ENCODE data around the gene TDRD3.
A peak's percentile ranks its signal among the peaks of the same experiment; 100 is the strongest.
"Not testable (repeated sequence)": the region's sequence is repeated elsewhere in the genome, so short reads cannot be mapped to it uniquely, and the experiment has no call there.

The TDRD3 gene

GRCh38 chr13:60396783-60397703, at the start of gene TDRD3:
Gene TDRD3 (plus strand): TSS chr13:60397220. CDS start chr13:60397365, 145 bp downstream.
- peak; percentile 61 for DNase-seq (ENCODE audit: low read depth, low spot score)

DNA sequence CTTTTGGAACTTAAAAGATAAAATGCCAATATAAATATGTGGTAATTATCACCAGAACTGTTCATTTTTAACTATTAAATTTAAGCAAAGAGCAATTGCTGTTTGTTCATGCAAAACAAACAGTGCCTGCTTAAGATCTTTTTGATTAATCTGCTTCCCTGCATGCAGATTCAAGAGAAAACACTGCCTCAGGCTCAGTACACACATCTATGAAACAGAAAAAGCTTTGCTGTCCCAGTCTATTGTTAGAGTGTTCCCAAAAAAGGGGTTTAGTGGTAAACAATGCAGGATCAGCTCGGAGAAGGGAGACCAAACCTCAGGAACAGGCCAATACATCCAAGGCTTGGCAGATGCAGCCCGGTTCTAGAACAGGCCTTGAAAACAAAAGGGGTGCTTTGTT, 49.3 kb upstream of the TDRD3 start:
- DNase-seq (ENCODE audit: low read depth, low spot score), result no peak

DNA sequence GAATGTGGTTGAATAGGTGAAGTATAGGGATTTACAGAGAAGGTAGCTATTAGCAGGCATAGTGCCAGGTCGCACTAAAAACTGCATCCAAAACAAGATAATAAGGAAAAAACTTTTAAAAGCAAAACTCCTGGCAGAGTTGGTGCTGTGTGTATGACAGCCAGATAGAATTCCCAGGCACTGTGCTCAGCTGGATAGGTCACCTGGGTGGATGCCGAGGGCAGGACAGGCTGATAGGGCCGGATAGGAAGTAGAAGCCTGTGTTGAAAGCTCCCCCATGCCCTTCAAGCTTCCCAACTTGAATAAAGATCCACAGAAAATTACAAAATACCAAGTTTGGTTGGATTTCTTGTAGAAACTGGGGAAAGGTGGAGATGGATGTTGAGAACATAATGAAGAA, 48.9 kb upstream of the TDRD3 start:
- DNase-seq (ENCODE audit: low read depth, low spot score), result no peak

- no peak for DNase-seq (ENCODE audit: low read depth, low spot score)
These were observed 45.7 kb upstream of the TDRD3 start for GRCh38 chr13:60351326-60351725.

- no peak for DNase-seq (ENCODE audit: low read depth, low spot score)
These were observed 45.0 kb upstream of the TDRD3 start for GRCh38 chr13:60351855-60352615.

- DNase-seq (ENCODE audit: low read depth, low spot score), result no peak
These were observed 44.4 kb upstream of the TDRD3 start for GRCh38 chr13:60352644-60353043.

DNA sequence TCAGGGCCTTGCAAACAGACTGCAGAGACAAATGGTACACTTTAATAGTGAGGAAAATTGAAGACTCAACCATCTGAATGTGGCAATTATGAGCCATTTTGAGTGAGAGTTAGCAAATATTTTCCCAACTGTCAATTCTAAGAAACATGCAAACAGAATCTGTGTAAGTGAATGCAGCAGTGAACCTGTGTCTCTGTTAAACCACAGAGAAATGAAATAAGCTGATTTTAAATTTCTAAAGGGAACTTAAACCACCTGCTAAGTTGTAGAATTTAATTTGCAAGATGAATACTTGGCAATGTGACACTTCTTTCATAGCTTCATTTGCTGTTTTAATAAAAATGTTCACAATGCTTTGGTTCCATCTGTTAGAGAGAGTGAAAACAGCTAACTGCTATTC, 42.0 kb upstream of the TDRD3 start:
- DNase-seq (ENCODE audit: low read depth, low spot score), result no peak

DNA sequence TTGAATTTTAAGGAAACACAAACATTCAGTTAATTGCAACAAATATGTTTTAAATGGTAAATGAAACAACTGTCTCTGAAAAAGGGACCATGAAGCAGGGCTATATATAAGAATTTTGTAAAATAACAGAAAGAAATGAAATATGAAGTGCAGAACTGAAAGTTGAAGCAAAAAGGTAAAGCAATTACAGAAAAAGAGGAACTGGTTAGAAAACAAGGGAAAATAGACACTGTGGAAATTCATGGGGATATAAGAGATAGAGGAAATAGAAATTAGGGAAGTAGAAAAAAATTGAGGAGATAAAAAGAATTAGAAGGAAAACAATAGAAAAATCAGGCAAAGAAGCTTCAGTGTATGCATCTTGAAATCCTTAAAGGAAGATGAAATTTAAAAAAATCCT, 40.0 kb upstream of the TDRD3 start:
- DNase-seq (ENCODE audit: low read depth, low spot score), result no peak

GRCh38 chr13:60358453-60358852, 38.6 kb upstream of the TDRD3 start:
- DNase-seq (ENCODE audit: low read depth, low spot score), result no peak

DNA sequence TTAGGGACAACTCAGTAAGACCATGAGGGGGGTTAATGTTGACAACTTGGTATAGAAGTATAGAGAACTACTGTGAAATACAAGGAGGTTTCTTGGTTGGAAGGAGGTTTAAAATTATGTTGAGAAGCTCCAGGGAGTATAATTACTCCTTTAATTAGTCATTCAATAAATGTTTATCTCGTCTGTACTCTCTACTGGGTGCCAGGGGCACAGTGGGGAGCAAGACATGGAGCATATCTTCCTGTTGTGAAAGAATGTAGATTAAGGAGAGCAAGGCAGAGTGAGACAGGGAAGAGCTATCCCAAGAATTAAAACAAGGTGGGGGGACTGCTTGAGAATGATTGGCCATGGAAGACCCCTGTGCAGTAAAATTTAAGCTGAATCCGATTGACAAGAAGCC, 33.7 kb upstream of the TDRD3 start:
- DNase-seq (ENCODE audit: low read depth, low spot score), result no peak

DNA sequence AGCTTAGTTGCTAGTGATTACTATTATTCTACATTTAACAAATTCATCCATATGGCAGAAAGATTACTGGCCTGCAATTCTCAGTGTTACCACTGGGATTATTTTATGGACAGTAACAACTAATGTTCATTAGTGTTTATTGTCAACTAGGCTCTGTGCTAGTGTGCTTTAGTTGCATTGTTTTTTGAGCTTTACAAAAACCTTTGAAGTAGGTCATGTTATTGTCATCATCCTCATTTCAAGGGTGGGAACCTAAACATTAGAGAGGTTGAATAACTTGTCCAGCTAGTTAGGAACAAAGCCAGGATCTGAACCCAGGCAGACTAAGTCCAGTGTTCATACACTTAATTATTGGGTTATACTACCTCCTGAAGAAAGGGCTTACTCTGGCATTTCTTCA, 27.8 kb upstream of the TDRD3 start:
- no peak for DNase-seq (ENCODE audit: low read depth, low spot score)

DNA sequence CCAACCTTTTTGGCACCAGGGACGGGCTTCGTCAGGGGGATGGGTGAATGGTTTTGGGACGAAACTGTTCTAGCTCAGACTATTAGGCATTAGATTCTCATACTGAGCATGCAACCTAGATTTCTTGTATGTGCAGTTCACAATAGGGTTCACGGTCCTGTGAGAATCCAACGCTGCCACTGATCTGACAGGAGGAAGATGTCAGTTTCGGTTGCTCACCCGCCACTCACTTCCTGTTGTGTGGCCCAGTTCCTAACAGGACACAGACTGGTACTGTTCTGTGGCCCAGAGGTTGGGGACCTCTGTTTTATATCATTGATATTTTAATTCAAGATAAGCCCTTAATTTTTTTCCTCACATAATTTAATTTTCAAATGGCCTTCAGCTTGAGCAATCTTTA, 26.7 kb upstream of the TDRD3 start:
- no peak for DNase-seq (ENCODE audit: low read depth, low spot score)

DNA sequence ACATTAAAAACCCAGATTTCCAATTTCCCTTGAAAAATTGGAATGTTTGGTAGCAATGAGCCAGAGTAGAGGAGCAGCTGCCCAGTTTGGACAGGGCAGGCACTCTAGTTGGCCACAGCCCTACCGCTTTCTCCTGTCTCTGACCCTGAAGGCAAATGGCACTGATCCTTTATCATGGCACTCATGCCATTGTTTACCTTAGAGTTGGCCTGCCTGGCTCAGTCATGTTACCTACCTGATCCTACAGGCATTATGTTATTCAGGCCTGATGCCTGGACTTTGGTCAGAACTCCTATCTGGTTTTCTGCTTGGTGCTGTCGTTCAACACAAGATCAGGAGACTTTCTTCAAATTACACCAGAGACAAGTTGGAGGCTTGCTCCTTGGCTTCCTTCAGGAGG, 24.9 kb upstream of the TDRD3 start:
- no peak for DNase-seq (ENCODE audit: low read depth, low spot score)

DNA sequence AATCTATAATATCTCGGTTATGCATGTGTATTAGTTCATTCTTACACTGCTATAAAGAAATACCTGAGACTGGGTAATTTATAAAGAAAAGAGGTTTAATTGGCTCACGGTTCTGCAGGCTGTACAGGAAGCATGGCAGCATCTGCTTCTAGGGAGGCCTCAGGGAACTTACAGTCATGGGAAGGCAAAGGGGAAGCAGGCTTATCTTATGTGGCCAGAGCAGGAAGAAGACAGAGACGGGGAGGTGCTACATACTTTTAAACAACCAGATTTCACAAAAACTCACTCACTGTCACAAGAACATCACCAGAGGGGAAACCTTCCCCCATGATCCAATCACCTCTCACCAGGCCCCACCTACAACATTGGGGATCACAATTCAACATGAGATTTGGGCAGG, 17.7 kb upstream of the TDRD3 start:
- DNase-seq (ENCODE audit: low read depth, low spot score), result not testable (repeated sequence)

- DNase-seq (ENCODE audit: low read depth, low spot score), result no peak
These were observed 17.0 kb upstream of the TDRD3 start for GRCh38 chr13:60379837-60380565.

GRCh38 chr13:60384911-60385310, 12.1 kb upstream of the TDRD3 start:
- DNase-seq (ENCODE audit: low read depth, low spot score), result no peak

GRCh38 chr13:60386250-60386649, 10.8 kb upstream of the TDRD3 start:
- DNase-seq (ENCODE audit: low read depth, low spot score), result no peak

GRCh38 chr13:60392131-60392530, 4.9 kb upstream of the TDRD3 start:
- no peak for DNase-seq (ENCODE audit: low read depth, low spot score)

GRCh38 chr13:60395971-60396782, 843 bp upstream of the TDRD3 start:
- peak; percentile 69 for DNase-seq (ENCODE audit: low read depth, low spot score)

- DNase-seq (ENCODE audit: low read depth, low spot score), result no peak
These were observed 821 bp downstream of the TDRD3 start for GRCh38 chr13:60397704-60398378.
